Measurements from ENCODE around the gene USP12.

DNA sequence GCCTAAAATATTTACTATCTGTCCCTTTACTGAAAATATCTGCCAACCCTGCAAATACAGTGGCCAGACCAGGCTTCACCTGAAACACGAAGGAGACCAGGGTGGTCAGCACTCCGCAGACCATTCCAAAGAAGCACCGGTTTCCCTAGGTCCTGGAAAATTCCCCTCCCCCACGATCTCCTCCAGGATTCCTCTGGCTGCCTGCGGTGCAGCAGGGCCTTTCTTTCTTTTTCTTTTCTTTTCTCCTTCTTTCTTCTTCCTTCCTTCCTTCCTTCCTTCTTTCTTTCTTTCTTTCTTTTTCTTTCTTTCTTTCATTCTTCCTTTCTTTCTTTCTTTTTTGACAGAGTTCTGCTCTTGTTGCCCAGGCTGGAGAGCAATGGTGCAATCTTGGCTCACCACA, 152.7 kb downstream of the USP12 start:
- TF ChIP-seq, protein P1, sequence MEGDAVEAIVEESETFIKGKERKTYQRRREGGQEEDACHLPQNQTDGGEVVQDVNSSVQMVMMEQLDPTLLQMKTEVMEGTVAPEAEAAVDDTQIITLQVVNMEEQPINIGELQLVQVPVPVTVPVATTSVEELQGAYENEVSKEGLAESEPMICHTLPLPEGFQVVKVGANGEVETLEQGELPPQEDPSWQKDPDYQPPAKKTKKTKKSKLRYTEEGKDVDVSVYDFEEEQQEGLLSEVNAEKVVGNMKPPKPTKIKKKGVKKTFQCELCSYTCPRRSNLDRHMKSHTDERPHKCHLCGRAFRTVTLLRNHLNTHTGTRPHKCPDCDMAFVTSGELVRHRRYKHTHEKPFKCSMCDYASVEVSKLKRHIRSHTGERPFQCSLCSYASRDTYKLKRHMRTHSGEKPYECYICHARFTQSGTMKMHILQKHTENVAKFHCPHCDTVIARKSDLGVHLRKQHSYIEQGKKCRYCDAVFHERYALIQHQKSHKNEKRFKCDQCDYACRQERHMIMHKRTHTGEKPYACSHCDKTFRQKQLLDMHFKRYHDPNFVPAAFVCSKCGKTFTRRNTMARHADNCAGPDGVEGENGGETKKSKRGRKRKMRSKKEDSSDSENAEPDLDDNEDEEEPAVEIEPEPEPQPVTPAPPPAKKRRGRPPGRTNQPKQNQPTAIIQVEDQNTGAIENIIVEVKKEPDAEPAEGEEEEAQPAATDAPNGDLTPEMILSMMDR (conservative IDR thresholded peaks at IDR 0.05; ENCODE audit: low read length): no peak
- TF ChIP-seq EZH2phosphoT487 (IDR thresholded peaks at IDR 0.05; ENCODE audit: borderline replicate concordance, low read depth, low read length): no peak
